SIG-M5 treated with dmso at 0.1 percent for 504 hours (cell line): Measurements from ENCODE around the gene DYNLT1.
"Not testable (repeated sequence)": the region's sequence is repeated elsewhere in the genome, so short reads cannot be mapped to it uniquely, and the experiment has no call there.

Source experiments
- DNase-seq: peaks from one replicate; lab custom pipeline; 2025; ENCODE audit not compliant: unreplicated experiment; lab: John Stamatoyannopoulos, UW

DYNLT1 gene

GRCh38 chr6:158642097-158642601 lies 2.4 kb downstream of the DYNLT1 start:
- DNase-seq = no peak

GRCh38 chr6:158640519-158640918 lies 4.0 kb downstream of the DYNLT1 start:
- no peak for DNase-seq

- no peak for DNase-seq
These were observed 5.5 kb downstream of the DYNLT1 start for GRCh38 chr6:158639056-158639455.

- DNase-seq = no peak
These were observed 6.2 kb downstream of the DYNLT1 start for GRCh38 chr6:158638324-158638854.

- DNase-seq = no peak
These were observed 7.8 kb downstream of the DYNLT1 start for GRCh38 chr6:158636778-158637177.

- no peak for DNase-seq
These were observed 9.0 kb downstream of the DYNLT1 start for GRCh38 chr6:158635427-158636073.

GRCh38 chr6:158634695-158635426 lies 9.7 kb downstream of the DYNLT1 start:
- DNase-seq = no peak

GRCh38 chr6:158633127-158633526 lies 11.4 kb downstream of the DYNLT1 start:
- DNase-seq = no peak

- DNase-seq = not testable (repeated sequence)
These were observed 11.9 kb downstream of the DYNLT1 start for GRCh38 chr6:158632538-158633119.

- no peak for DNase-seq
These were observed 12.6 kb downstream of the DYNLT1 start for GRCh38 chr6:158631678-158632537.

- DNase-seq = no peak
These were observed 13.5 kb downstream of the DYNLT1 start for GRCh38 chr6:158630938-158631616.

- DNase-seq = no peak
These were observed 14.9 kb downstream of the DYNLT1 start for GRCh38 chr6:158629367-158630221.

GRCh38 chr6:158628542-158628941 lies 16.0 kb downstream of the DYNLT1 start:
- no peak for DNase-seq

- DNase-seq = no peak
These were observed 16.7 kb downstream of the DYNLT1 start for GRCh38 chr6:158627940-158628211.

- no peak for DNase-seq
These were observed 17.2 kb downstream of the DYNLT1 start for GRCh38 chr6:158627168-158627939.

- DNase-seq = no peak
These were observed 18.0 kb downstream of the DYNLT1 start for GRCh38 chr6:158626360-158627167.

GRCh38 chr6:158625881-158626305 lies 18.6 kb downstream of the DYNLT1 start:
- DNase-seq = no peak
